WTC11 (cell line): Measurements from ENCODE around the gene BCAM. TPM values are rescaled to one million over a fixed set of nuclear protein-coding genes. Genes with fewer than 3 reads are reported as not detected.

ENCODE experiments used
- ATAC-seq: fragments of 200-7000 bp; cut with Tn5 transposase; 2 replicates; pipeline ENCODE4 v1.10.0; 2021; ENCODE audit warnings: mild to moderate bottlenecking, moderate library complexity
- CTCF ChIA-PET: fragments of 300-600 bp; sonication (Branson Sonifier 250); formaldehyde crosslinking; loops from one replicate; lab custom pipeline; 2021; ENCODE audit warnings: antibody characterized with exemption; lab: Charles Lee
- POLR2A ChIA-PET: fragments of 350-600 bp; sonication (Branson Sonifier 250); formaldehyde crosslinking; loops from one replicate; lab custom pipeline; 2021; ENCODE audit warnings: antibody characterized with exemption; lab: Charles Lee
- DNase-seq: peaks from one replicate; pipeline ENCODE4 v3.0.0; 2021; ENCODE audit warnings: low spot score
- H3K27ac Mint-ChIP-seq: 2 replicates; pipeline ENCODE4 v1.8.0; 2021; ENCODE audit warnings: mixed read lengths
- H3K27me3 Mint-ChIP-seq: 2 replicates; pipeline ENCODE4 v1.8.0; 2021; ENCODE audit warnings: low read depth, mild to moderate bottlenecking, moderate library complexity, mixed read lengths
- H3K36me3 Mint-ChIP-seq: 2 replicates; pipeline ENCODE4 v1.8.0; 2021; ENCODE audit warnings: mixed read lengths
- H3K4me1 Mint-ChIP-seq: 2 replicates; pipeline ENCODE4 v1.8.0; 2022; ENCODE audit warnings: mixed read lengths
- H3K4me3 Mint-ChIP-seq: 2 replicates; pipeline ENCODE4 v1.8.0; 2021; ENCODE audit warnings: mild to moderate bottlenecking, moderate library complexity, mixed read lengths
- H3K9me3 Mint-ChIP-seq: 2 replicates; pipeline ENCODE4 v1.8.0; 2021; ENCODE audit warnings: mixed read lengths
- ATF6 ChIP-seq: sonication (generic); formaldehyde crosslinking; IDR thresholded peaks from 2 replicates; pipeline ENCODE4 v1.8.1; 2023; ENCODE audit warnings: mild to moderate bottlenecking, missing genetic modification reagents
- E2F5 ChIP-seq: sonication (generic); formaldehyde crosslinking; IDR thresholded peaks from 2 replicates; pipeline ENCODE4 v1.8.1; 2022; ENCODE audit warnings: mild to moderate bottlenecking, moderate library complexity, missing genetic modification reagents
- ETV6 ChIP-seq: sonication (generic); formaldehyde crosslinking; IDR thresholded peaks from 2 replicates; pipeline ENCODE4 v1.8.1; 2022; ENCODE audit warnings: mild to moderate bottlenecking, missing genetic modification reagents
- FOXK1 ChIP-seq: sonication (generic); formaldehyde crosslinking; IDR thresholded peaks from 2 replicates; pipeline ENCODE4 v1.8.0; 2022; ENCODE audit warnings: mild to moderate bottlenecking, moderate library complexity, missing genetic modification reagents
- HMGXB4 ChIP-seq: sonication (generic); formaldehyde crosslinking; IDR thresholded peaks from 2 replicates; pipeline ENCODE4 v1.8.1; 2023; ENCODE audit warnings: mild to moderate bottlenecking, moderate library complexity, missing genetic modification reagents
- MAX ChIP-seq: sonication (generic); formaldehyde crosslinking; IDR thresholded peaks from 2 replicates; pipeline ENCODE4 v1.8.0; 2022; ENCODE audit warnings: mild to moderate bottlenecking, missing genetic modification reagents
- NFE2L1 ChIP-seq: sonication (generic); formaldehyde crosslinking; IDR thresholded peaks from 2 replicates; pipeline ENCODE4 v1.8.1; 2023; ENCODE audit warnings: missing genetic modification reagents
- NR2C2 ChIP-seq: sonication (generic); formaldehyde crosslinking; IDR thresholded peaks from 2 replicates; pipeline ENCODE4 v1.8.0; 2022; ENCODE audit warnings: mild to moderate bottlenecking, missing genetic modification reagents
- OVOL2 ChIP-seq: fragments of 250-450 bp; sonication (Bioruptor Pico); IDR thresholded peaks from 2 replicates; pipeline ENCODE4 v1.9.0; 2021; ENCODE audit warnings: mild to moderate bottlenecking, borderline replicate concordance
- PRDM15 ChIP-seq: sonication (generic); formaldehyde crosslinking; IDR thresholded peaks from 2 replicates; pipeline ENCODE4 v1.8.0; 2022; ENCODE audit warnings: missing genetic modification reagents
- SP1 ChIP-seq: sonication (generic); formaldehyde crosslinking; conservative IDR thresholded peaks from 2 replicates; pipeline ENCODE4 v1.8.1; 2022; ENCODE audit warnings: missing genetic modification reagents
- TEAD1 ChIP-seq: sonication (generic); formaldehyde crosslinking; IDR thresholded peaks from 2 replicates; pipeline ENCODE4 v1.8.0; 2022; ENCODE audit warnings: mild to moderate bottlenecking, missing genetic modification reagents
- TEAD4 ChIP-seq: sonication (generic); formaldehyde crosslinking; IDR thresholded peaks from 2 replicates; pipeline ENCODE4 v1.8.0; 2022; ENCODE audit warnings: mild to moderate bottlenecking, missing genetic modification reagents
- TP53 ChIP-seq: sonication (generic); formaldehyde crosslinking; IDR thresholded peaks from 2 replicates; pipeline ENCODE4 v1.8.1; 2023; ENCODE audit warnings: mild to moderate bottlenecking, missing genetic modification reagents
- ZNF121 ChIP-seq: sonication (generic); formaldehyde crosslinking; IDR thresholded peaks from 2 replicates; pipeline ENCODE4 v1.8.0; 2023; ENCODE audit warnings: missing genetic modification reagents
- ZNF219 ChIP-seq: sonication (generic); formaldehyde crosslinking; IDR thresholded peaks from 2 replicates; pipeline ENCODE4 v1.8.0; 2023; ENCODE audit warnings: missing genetic modification reagents, mild to moderate bottlenecking, borderline replicate concordance
- ZNF263 ChIP-seq: sonication (generic); formaldehyde crosslinking; IDR thresholded peaks from 2 replicates; pipeline ENCODE4 v1.8.1; 2022; ENCODE audit warnings: low read depth, mild to moderate bottlenecking, moderate library complexity, missing genetic modification reagents
- ZNF281 ChIP-seq: sonication (generic); formaldehyde crosslinking; IDR thresholded peaks from 2 replicates; pipeline ENCODE4 v1.8.0; 2023; ENCODE audit warnings: mild to moderate bottlenecking, missing genetic modification reagents
- total RNA-seq: library from RNA; stranded (reverse); gene quantifications from 3 replicates; pipeline ENCODE4 v1.2.3, GENCODE V29; 2021

Gene BCAM
- total RNA-seq, 1 experiment from 2014 or later: 73.1 TPM

GRCh38 chr19:44807652-44808462 lies 1.0 kb upstream of the BCAM start:
- peak; percentile 30; the same call in 1 of the 2 replicates for TF ChIP-seq HMGXB4 (CRISPR knock-in tag)
- peak; percentile 97 for TF ChIP-seq ZNF121 (CRISPR knock-in tag)
- peak; percentile 45; the same call in 1 of the 2 replicates for TF ChIP-seq FOXK1 (CRISPR knock-in tag)
- TF ChIP-seq ZNF281 (CRISPR knock-in tag): peak; percentile 61; the same call in 1 of the 2 replicates
- TF ChIP-seq OVOL2 (CRISPR knock-in tag): no peak
- no peak for TF ChIP-seq ATF6 (CRISPR knock-in tag)
- peak; percentile 72; the same call in 1 of the 2 replicates for TF ChIP-seq ZNF263 (CRISPR knock-in tag)
- TF ChIP-seq ZNF219 (CRISPR knock-in tag): no peak
- peak; percentile 48 for TF ChIP-seq E2F5 (CRISPR knock-in tag)
- TF ChIP-seq NR2C2 (CRISPR knock-in tag): no peak
- TF ChIP-seq SP1 (CRISPR knock-in tag): peak; percentile 61
- TF ChIP-seq MAX (CRISPR knock-in tag): no peak
- peak; percentile 98; the same call in 1 of the 2 replicates for TF ChIP-seq TEAD1
- TF ChIP-seq ETV6: peak; percentile 78; the same call in 1 of the 2 replicates
- 0 out of 2 replicates have a peak, but pooled peaks have one; percentile 8 for TF ChIP-seq TP53 (CRISPR knock-in tag)
- TF ChIP-seq TEAD4 (CRISPR knock-in tag): peak; percentile 86
- peak; percentile 40; the same call in 1 of the 2 replicates for TF ChIP-seq NFE2L1 (CRISPR knock-in tag)
- TF ChIP-seq PRDM15 (CRISPR knock-in tag): 0 out of 2 replicates have a peak, but pooled peaks have one; percentile 26
- peaks cover 42% of the 10 kb centered on the region for H3K4me1 Mint-ChIP-seq
- H3K27me3 Mint-ChIP-seq: peaks cover 81% of the 10 kb centered on the region
- H3K36me3 Mint-ChIP-seq: peaks cover 3% of the 10 kb centered on the region
- H3K27ac Mint-ChIP-seq: peak overlapping the region; percentile 95
- CTCF ChIA-PET: interaction anchor here (0.6 to 5.0 kb wide), 25 partner anchors 9 to 237 kb away, joined by 3 to 74 read pairs (median 5); partner anchors contain the start of genes APOE, CBLC and NECTIN2
- peak overlapping the region; percentile 75 for H3K4me3 Mint-ChIP-seq
- POLR2A ChIA-PET: interaction anchor here (0.6 to 1.8 kb wide), 6 partner anchors 13 to 85 kb away, joined by 3 to 10 read pairs (median 6); partner anchors contain the start of gene NECTIN2
- ATAC-seq: peak; percentile 92
- H3K9me3 Mint-ChIP-seq: no peaks in the 10 kb centered on the region
- peak; percentile 89 for DNase-seq
